ENCODE measurements around the gene ARHGAP5.

- TF ChIP-seq CTCF (IDR thresholded peaks at IDR 0.05): no peak
- no peak for TF ChIP-seq TEAD1 (CRISPR knock-in tag; IDR thresholded peaks at IDR 0.05)
- TF ChIP-seq SP1 (CRISPR knock-in tag; conservative IDR thresholded peaks at IDR 0.05): no peak
- TF ChIP-seq JAZF1 (CRISPR knock-in tag; IDR thresholded peaks at IDR 0.05): no peak
- no peak for TF ChIP-seq ZBTB43 (CRISPR knock-in tag; IDR thresholded peaks at IDR 0.05)
These were observed 32.6 kb upstream of the ARHGAP5 start for GRCh38 chr14:32044454-32044853.
